GM12878 (cell line): ENCODE measurements around the gene MBNL1. TPM values are rescaled to one million over a fixed set of nuclear protein-coding genes. Genes with fewer than 3 reads are reported as not detected.
A peak's percentile ranks its signal among the peaks of the same experiment; 100 is the strongest.

ENCODE experiments used
- ATAC-seq: fragments of 200-7000 bp; cut with Tn5 transposase; 3 replicates; pipeline ENCODE4 v1.9.1; 2020; ENCODE audit warnings: mild to moderate bottlenecking, moderate library complexity
- BruUV-seq: library from RNA; stranded (reverse); fragments of 400-500 nt; replicated peaks from 2 replicates; lab custom pipeline; 2021; lab: Mats Ljungman, UMichigan
- CTCF ChIA-PET: fragments of 300-600 bp; sonication (Branson Sonifier 250); formaldehyde crosslinking; extraction: SDS; loops from one replicate; lab custom pipeline; 2021; ENCODE audit warnings: inconsistent platforms; lab: Yijun Ruan, JAX
- POLR2A ChIA-PET: fragments of 350-600 bp; formaldehyde crosslinking; extraction: SDS; loops from one replicate; lab custom pipeline; 2021; ENCODE audit warnings: inconsistent platforms; lab: Charles Lee
- RAD21 ChIA-PET: fragments of 300-600 bp; sonication (Branson Sonifier 250); formaldehyde crosslinking; loops from one replicate; lab custom pipeline; 2023; ENCODE audit warnings: antibody characterized with exemption; ENCODE audit not compliant: unreplicated experiment; lab: Charles Lee
- SMC1A ChIA-PET: fragments of 300-600 bp; sonication (Branson Sonifier 250); formaldehyde crosslinking; loops from one replicate; lab custom pipeline; 2023; ENCODE audit not compliant: unreplicated experiment, uncharacterized antibody; lab: Charles Lee
- DNase-seq: peaks from one replicate; pipeline ENCODE4 v3.0.0-alpha.2; 2011; ENCODE audit warnings: low read depth, low spot score
- FAIRE-seq: peaks from 3 replicates; lab custom pipeline; 2011; peaks lifted over from hg19 to GRCh38; lab: Jason Lieb, UNC
- H2AFZ ChIP-seq: 2 replicates; pipeline ENCODE4 v1.6.0; 2011; ENCODE audit warnings: low read depth, low read length, control low read depth; ENCODE audit not compliant: control insufficient read depth
- H3K27ac ChIP-seq: 2 replicates; pipeline ENCODE4 v1.5.1; 2011; ENCODE audit warnings: control low read depth; ENCODE audit not compliant: control insufficient read depth, insufficient read depth
- H3K27me3 ChIP-seq, 2 experiments: replicated peaks in 1 of 2; 2 replicates each; pipeline versions ENCODE4 v1.6.0 to v1.6.1; 2011; ENCODE audit warnings: low read length in 1 of 2; ENCODE audit not compliant: control insufficient read depth in 2 of 2, insufficient read depth in 2 of 2
- H3K36me3 ChIP-seq, 2 experiments: 2 replicates each; pipeline ENCODE4 v1.5.1; 2011; ENCODE audit warnings: low read length in 1 of 2; ENCODE audit not compliant: control insufficient read depth in 2 of 2, insufficient read depth in 2 of 2
- H3K4me1 ChIP-seq: 2 replicates; pipeline ENCODE4 v1.6.1; 2011; ENCODE audit warnings: mild to moderate bottlenecking, low read length, moderate library complexity, mixed read lengths; ENCODE audit not compliant: control insufficient read depth, insufficient read depth
- H3K4me2 ChIP-seq: 2 replicates; pipeline ENCODE4 v1.6.0; 2011; ENCODE audit warnings: control low read depth; ENCODE audit not compliant: control insufficient read depth, insufficient read depth
- H3K4me3 ChIP-seq: fragments of 200-600 bp; sonication (generic); 2 replicates; pipeline ENCODE4 v1.5.1; 2016
- H3K79me2 ChIP-seq: 2 replicates; pipeline ENCODE4 v1.6.0; 2011; ENCODE audit warnings: low read length; ENCODE audit not compliant: control insufficient read depth, insufficient read depth
- H3K9ac ChIP-seq: 2 replicates; pipeline ENCODE4 v1.8.0; 2011; ENCODE audit warnings: low read length, control low read depth, mixed read lengths; ENCODE audit not compliant: control insufficient read depth, insufficient read depth
- H3K9me3 ChIP-seq: replicated peaks from 3 replicates; pipeline ENCODE4 v1.5.1; 2011; ENCODE audit warnings: mild to moderate bottlenecking, low read length; ENCODE audit not compliant: control insufficient read depth, insufficient read depth
- H4K20me1 ChIP-seq: 2 replicates; pipeline ENCODE4 v1.6.0; 2011; ENCODE audit not compliant: control insufficient read depth, insufficient read depth
- CBFB ChIP-seq: IDR thresholded peaks from 2 replicates; pipeline ENCODE4 v1.6.1; 2016; ENCODE audit warnings: antibody characterized with exemption, low read depth
- CBX5 ChIP-seq: sonication (generic); IDR thresholded peaks from 2 replicates; pipeline ENCODE4 v1.6.1; 2016; ENCODE audit warnings: low read depth, moderate library complexity, mild to moderate bottlenecking, inconsistent platforms
- CHD1 ChIP-seq: IDR thresholded peaks from 2 replicates; pipeline ENCODE4 v1.6.1; 2012; ENCODE audit warnings: low read depth, low read length, improper control_type of control experiment
- FOXM1 ChIP-seq: IDR thresholded peaks from 2 replicates; pipeline ENCODE4 v1.6.1; 2012; ENCODE audit warnings: low read depth, mild to moderate bottlenecking, inconsistent platforms, low read length, moderate library complexity
- HCFC1 ChIP-seq: fragments of 150-350 bp; IDR thresholded peaks from 2 replicates; pipeline ENCODE4 v1.6.1; 2014; ENCODE audit warnings: low read length
- PAX8 ChIP-seq: fragments of 450-650 bp; IDR thresholded peaks from 2 replicates; pipeline ENCODE4 v1.6.1; 2017; ENCODE audit warnings: mild to moderate bottlenecking, moderate library complexity
- RUNX3 ChIP-seq: IDR thresholded peaks from 2 replicates; pipeline ENCODE4 v1.6.1; 2012; ENCODE audit warnings: low read length, inconsistent platforms
- WGBS: methylation state at CpG from one replicate; pipeline ENCODE4 v1.1.6; 2016; ENCODE audit warnings: low lambda C conversion rate; ENCODE audit not compliant: insufficient replicate concordance, insufficient coverage; ENCODE audit errors: missing lambda C conversion rate; 5-methylcytosine and 5-hydroxymethylcytosine counted together
- in situ Hi-C: fragments of 300-500 bp; cut with MboI; formaldehyde crosslinking; loops from 9 replicates; pipeline ENCODE4 v1.14.3; 2018; ENCODE audit warnings: mixed read lengths
- intact Hi-C: fragments of 100-400 bp; cut with micrococcal nuclease; formaldehyde crosslinking; loops from one replicate; pipeline ENCODE4 v1.14.2; 2022; ENCODE audit not compliant: unreplicated experiment
- polyA plus RNA-seq, 11 experiments: library from polyadenylated mRNA; depleted of rRNA in 4 of 11; unstranded in 6 of 11; stranded (reverse) in 5 of 11; fragments of >200 nt; fragmentation: Nextera tagmentation in 4 of 11; fragmentation: Illumina TruSeq in 1 of 11; extraction: Ambion mirVana in 4 of 11; extraction: Trizol in 1 of 11; gene quantifications; 1 replicate in 1 of 11; 2 replicates in 10 of 11; pipeline versions ENCODE4 v1.2.1 to v1.2.3, GENCODE V29; 2011 to 2016; ENCODE audit warnings: inconsistent platforms in 2 of 11, missing spikeins in 2 of 11, low read depth in 1 of 11
- total RNA-seq, 4 experiments: library from RNA; depleted of rRNA in 3 of 4; stranded (reverse); fragments of >200 nt in 3 of 4; fragmentation: Illumina TruSeq in 1 of 4; extraction: Trizol in 1 of 4; gene quantifications; 2 replicates each; pipeline versions ENCODE4 v1.2.1 to v1.2.3, GENCODE V29; 2013 to 2021

Gene MBNL1
- total and polyA plus RNA-seq, 10 of the 15 experiments (the other 5 are each of a cell fraction or from before 2014, with no cell fraction given) = 59.6 to 337 (median 143) TPM

DNA sequence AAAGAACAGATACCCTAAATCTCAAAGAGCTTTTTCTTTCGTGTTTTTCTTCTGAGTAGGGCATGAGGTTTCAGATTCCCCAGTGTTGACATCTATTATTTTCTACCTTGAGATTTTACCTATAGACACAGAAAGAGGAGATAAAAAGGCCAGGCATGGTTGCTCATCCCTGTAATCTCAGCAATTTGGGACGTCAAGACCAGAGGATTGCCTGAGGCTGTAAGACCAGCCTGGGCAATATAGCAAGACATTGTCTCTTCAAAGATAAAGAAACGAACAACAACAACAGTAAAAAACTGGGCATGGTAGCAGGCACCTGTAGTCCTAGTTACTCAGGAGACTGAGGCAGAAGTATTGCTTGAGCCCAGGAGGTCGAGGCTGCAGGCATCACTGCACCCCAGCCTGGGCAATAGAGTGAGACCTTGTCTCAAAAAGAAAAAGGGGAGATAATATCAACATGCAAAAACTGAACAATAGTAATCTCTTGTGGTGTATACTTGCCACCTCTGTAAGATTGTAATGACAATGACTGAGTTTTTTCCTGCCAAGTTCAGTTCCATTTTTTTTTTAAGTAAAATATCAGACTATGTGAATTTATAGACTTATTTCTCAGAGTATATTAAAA is 71.3 kb downstream of the MBNL1 start:
- H4K20me1 ChIP-seq = no peaks in the 10 kb centered on the region
- no peak overlapping the region for H3K27ac ChIP-seq
- in situ Hi-C loops = no loop called here
- no peaks in the 10 kb centered on the region for H3K27me3 ChIP-seq
- H3K79me2 ChIP-seq = peaks cover 55% of the 10 kb centered on the region
- RAD21 ChIA-PET = no interaction called here
- H3K4me2 ChIP-seq = no peak overlapping the region
- TF ChIP-seq PAX8 = no peak
- no peak for TF ChIP-seq HCFC1
- TF ChIP-seq CHD1 = no peak
- FAIRE-seq (peak; percentile 7), ATAC-seq (peak; percentile 52), DNase-seq (no peak)
- CTCF ChIA-PET = interaction anchor here (0.8 to 1.6 kb wide), 5 partner anchors 9 to 156 kb away, joined by 3 to 6 read pairs (median 3); no protein-coding TSS in a partner anchor
- H2AFZ ChIP-seq = no peak overlapping the region
- SMC1A ChIA-PET = interaction anchor here (0.6 to 3.9 kb wide), 10 partner anchors 12 to 155 kb away, joined by 3 to 13 read pairs (median 4); no protein-coding TSS in a partner anchor
- POLR2A ChIA-PET = interaction anchor here (0.9 kb wide), 1 partner anchor 30 kb away, joined by 3 read pairs; no protein-coding TSS in a partner anchor
- BruUV-seq = no TSS peak
- H3K4me1 ChIP-seq = peaks cover 7% of the 10 kb centered on the region
- no peak overlapping the region for H3K9ac ChIP-seq
- no peak overlapping the region for H3K4me3 ChIP-seq
- intact Hi-C loops = no loop called here
- H3K9me3 ChIP-seq = peaks cover under 1% of the 10 kb centered on the region
- WGBS = 15% methylated on average over 4 of the region's 4 CpGs
- peaks cover 9 to 30% of the 10 kb centered on the region in 2 experiments for H3K36me3 ChIP-seq

DNA sequence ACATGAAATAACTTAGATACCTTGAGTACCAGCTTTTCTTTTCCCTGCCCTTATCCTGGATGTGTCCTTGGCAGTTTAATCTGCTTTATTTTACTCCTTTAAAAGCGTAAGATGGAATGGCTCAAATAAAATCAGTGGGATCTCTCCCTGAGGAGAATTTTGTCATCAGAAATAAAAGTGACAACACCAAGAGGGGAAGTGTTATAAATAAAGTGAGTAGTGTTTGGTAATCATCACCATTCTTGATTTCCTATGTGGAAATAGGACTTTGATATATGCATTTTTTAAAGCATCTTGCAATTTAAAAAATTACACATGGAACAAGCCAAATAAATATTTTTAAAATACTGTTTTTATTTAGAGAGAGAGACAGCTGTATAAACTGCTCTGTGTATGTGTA is 76.5 kb downstream of the MBNL1 start:
- TF ChIP-seq CBFB (no peak), RUNX3 (no peak), HCFC1 (no peak), FOXM1 (no peak), CBX5 (no peak)
- WGBS = 100% methylated on average over 1 of the region's 1 CpG
- H3K9ac ChIP-seq = no peak overlapping the region
- H3K36me3 ChIP-seq = peaks cover 6 to 29% of the 10 kb centered on the region in 2 experiments
- ChIA-PET CTCF (interaction anchor here (0.9 to 2.9 kb wide), 3 partner anchors 9 to 273 kb away, joined by 3 to 14 read pairs (median 3); no protein-coding TSS in a partner anchor), RAD21 (interaction anchor here (0.6 kb wide), 2 partner anchors 12 to 161 kb away, joined by 3 read pairs; no protein-coding TSS in a partner anchor), SMC1A (interaction anchor here (0.7 to 2.1 kb wide), 8 partner anchors 9 to 162 kb away, joined by 3 to 12 read pairs (median 3); no protein-coding TSS in a partner anchor), POLR2A (interaction anchor here (0.7 to 1.2 kb wide), 3 partner anchors 9 to 13 kb away, joined by 3 to 8 read pairs (median 3); no protein-coding TSS in a partner anchor)
- no peaks in the 10 kb centered on the region; the same call in 1 of the 2 replicates for H3K4me1 ChIP-seq
- FAIRE-seq (no peak), ATAC-seq (no peak), DNase-seq (no peak)
- no TSS peak for BruUV-seq
- no peak overlapping the region for H3K27ac ChIP-seq
- peaks cover 36% of the 10 kb centered on the region for H3K79me2 ChIP-seq
- peaks cover 2% of the 10 kb centered on the region; the same call in 2 of the 3 replicates for H3K9me3 ChIP-seq
- in situ Hi-C loops (no loop called here), intact Hi-C loops (no loop called here)
- H3K27me3 ChIP-seq = no peaks in the 10 kb centered on the region
- H3K4me2 ChIP-seq = no peak overlapping the region
- H2AFZ ChIP-seq = no peak overlapping the region
- no peak overlapping the region for H3K4me3 ChIP-seq
- no peaks in the 10 kb centered on the region for H4K20me1 ChIP-seq
